ENCODE data around the gene GGPS1. TPM values are rescaled to one million over a fixed set of nuclear protein-coding genes. Genes with fewer than 3 reads are reported as not detected.
"Not testable (repeated sequence)": the region's sequence is repeated elsewhere in the genome, so short reads cannot be mapped to it uniquely, and the experiment has no call there.

GGPS1 gene
- total and polyA plus RNA-seq, 11 donors = 16.4 to 40.2 (median 29.7) TPM

- ATAC-seq = no peak
- Histone ChIP-seq H3K27ac (no peak overlapping the region), H3K4me1 (peaks cover 0 to 18% (median 6%) of the 10 kb centered on the region in 12 donors), H3K9me3 (no peaks in the 10 kb centered on the region), H3K4me3 (no peak overlapping the region), H3K27me3 (no peaks in the 10 kb centered on the region), H3K36me3 (peaks cover 0 to 13% (median 0%) of the 10 kb centered on the region in 9 donors)
- intact Hi-C loops (cut with DNase I) = loop anchor here in 3 of 10 donors (5.0 kb wide), 2 partner anchors 38 to 43 kb away; partner anchors contain the start of genes ARID4B (in 2 of the 3) and GGPS1 (in 2 of the 3)
- WGBS, 4 donors = 86 to 94% (median 92%) methylated on average over 5 of the region's 5 CpGs
- DNase-seq = no peak
- no peak for TF ChIP-seq POLR2A (IDR thresholded peaks at IDR 0.05)
- TF ChIP-seq, protein P1, sequence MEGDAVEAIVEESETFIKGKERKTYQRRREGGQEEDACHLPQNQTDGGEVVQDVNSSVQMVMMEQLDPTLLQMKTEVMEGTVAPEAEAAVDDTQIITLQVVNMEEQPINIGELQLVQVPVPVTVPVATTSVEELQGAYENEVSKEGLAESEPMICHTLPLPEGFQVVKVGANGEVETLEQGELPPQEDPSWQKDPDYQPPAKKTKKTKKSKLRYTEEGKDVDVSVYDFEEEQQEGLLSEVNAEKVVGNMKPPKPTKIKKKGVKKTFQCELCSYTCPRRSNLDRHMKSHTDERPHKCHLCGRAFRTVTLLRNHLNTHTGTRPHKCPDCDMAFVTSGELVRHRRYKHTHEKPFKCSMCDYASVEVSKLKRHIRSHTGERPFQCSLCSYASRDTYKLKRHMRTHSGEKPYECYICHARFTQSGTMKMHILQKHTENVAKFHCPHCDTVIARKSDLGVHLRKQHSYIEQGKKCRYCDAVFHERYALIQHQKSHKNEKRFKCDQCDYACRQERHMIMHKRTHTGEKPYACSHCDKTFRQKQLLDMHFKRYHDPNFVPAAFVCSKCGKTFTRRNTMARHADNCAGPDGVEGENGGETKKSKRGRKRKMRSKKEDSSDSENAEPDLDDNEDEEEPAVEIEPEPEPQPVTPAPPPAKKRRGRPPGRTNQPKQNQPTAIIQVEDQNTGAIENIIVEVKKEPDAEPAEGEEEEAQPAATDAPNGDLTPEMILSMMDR (IDR thresholded peaks at IDR 0.05) = no peak
These were observed 41.4 kb downstream of the GGPS1 start for GRCh38 chr1:235369802-235370201.

- H3K9me3 ChIP-seq = no peaks in the 10 kb centered on the region
- 93 to 99% (median 98%) methylated on average over 6 of the region's 6 CpGs for WGBS, 4 donors
- H3K27me3 ChIP-seq = no peaks in the 10 kb centered on the region
- intact Hi-C loops (cut with DNase I) = no loop called here
- H3K4me1 ChIP-seq = no peaks in the 10 kb centered on the region
- H3K4me3 ChIP-seq = no peak overlapping the region
- DNase-seq = no peak
- TF ChIP-seq, protein P1 (IDR thresholded peaks at IDR 0.05) = no peak
- TF ChIP-seq POLR2A (IDR thresholded peaks at IDR 0.05) = no peak
- no peak overlapping the region for H3K27ac ChIP-seq
- ATAC-seq = no peak
- H3K36me3 ChIP-seq = peaks cover 0 to 46% (median 17%) of the 10 kb centered on the region in 9 donors
These were observed 47.7 kb downstream of the GGPS1 start for GRCh38 chr1:235375919-235376605.

- 70 to 81% (median 77%) methylated on average over 11 of the region's 11 CpGs for WGBS, 4 donors
These were observed 49.9 kb downstream of the GGPS1 start for GRCh38 chr1:235378134-235378735.

DNA sequence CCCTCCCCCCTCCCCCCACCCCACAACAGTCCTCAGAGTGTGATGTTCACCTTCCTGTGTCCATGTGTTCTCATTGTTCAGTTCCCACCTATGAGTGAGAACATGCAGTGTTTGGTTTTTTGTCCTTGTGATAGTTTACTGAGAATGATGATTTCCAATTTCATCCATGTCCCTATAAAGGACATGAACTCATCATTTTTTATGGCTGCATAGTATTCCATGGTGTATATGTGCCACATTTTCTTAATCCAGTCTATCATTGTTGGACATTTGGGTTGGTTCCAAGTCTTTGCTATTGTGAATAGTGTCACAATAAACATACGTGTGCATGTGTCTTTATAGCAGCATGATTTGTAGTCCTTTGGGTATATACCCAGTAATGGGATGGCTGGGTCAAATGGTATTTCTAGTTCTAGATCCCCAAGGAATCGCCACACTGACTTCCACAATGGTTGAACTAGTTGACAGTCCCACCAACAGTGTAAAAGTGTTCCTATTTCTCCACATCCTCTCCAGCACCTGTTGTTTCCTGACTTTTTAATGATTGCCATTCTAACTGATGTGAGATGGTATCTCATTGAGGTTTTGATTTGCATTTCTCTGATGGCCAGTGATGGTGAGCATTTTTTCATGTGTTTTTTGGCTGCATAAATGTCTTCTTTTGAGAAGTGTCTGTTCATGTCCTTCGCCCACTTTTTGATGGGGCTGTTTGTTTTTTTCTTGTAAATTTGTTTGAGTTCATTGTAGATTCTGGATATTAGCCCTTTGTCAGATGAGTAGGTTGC is 53.8 kb downstream of the GGPS1 start:
- H3K27me3 ChIP-seq; H3K4me3 ChIP-seq; H3K9me3 ChIP-seq; DNase-seq; ATAC-seq; H3K4me1 ChIP-seq; H3K27ac ChIP-seq; intact Hi-C loops (cut with DNase I): not testable (repeated sequence)
- WGBS, 4 donors = no CpG with 5 or more reads among the region's 3 CpGs
- peaks cover 0 to 34% (median 20%) of the 10 kb centered on the region in 9 donors for H3K36me3 ChIP-seq

More at GRCh38 chr1:235378134-235378735, 49.9 kb downstream of the GGPS1 start:
- H3K9me3 ChIP-seq; H3K27me3 ChIP-seq; intact Hi-C loops (cut with DNase I); H3K4me3 ChIP-seq; DNase-seq; ATAC-seq; H3K27ac ChIP-seq; H3K4me1 ChIP-seq: not testable (repeated sequence)
- peaks cover 0 to 49% (median 20%) of the 10 kb centered on the region in 9 donors for H3K36me3 ChIP-seq

DNA sequence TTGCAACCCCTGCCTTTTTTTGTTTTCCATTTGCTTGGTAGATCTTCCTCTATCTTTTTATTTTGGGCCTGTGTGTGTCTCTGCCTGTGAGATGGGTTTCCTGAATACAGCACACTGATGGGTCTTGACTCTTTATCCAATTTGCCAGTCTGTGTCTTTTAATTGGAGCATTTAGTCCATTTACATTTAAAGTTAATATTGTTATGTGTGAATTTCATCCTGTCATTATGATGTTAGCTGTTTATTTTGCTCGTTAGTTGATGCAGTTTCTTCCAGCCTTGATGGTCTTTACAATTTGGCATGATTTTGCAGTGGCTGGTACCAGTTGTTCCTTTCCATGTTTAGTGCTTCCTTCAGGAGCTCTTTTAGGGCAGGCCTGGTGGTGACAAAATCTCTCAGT is 57.3 kb downstream of the GGPS1 start:
- DNase-seq; H3K27me3 ChIP-seq; ATAC-seq; H3K27ac ChIP-seq; H3K4me3 ChIP-seq; intact Hi-C loops (cut with DNase I); H3K4me1 ChIP-seq: not testable (repeated sequence)
- Histone ChIP-seq H3K9me3 (peaks cover 0 to 13% (median 0%) of the 10 kb centered on the region in 12 donors), H3K36me3 (peaks cover 0 to 11% (median 8%) of the 10 kb centered on the region in 9 donors)
- 96 to 100% (median 99%) methylated on average over 1 of the region's 1 CpG for WGBS, 4 donors

Measured in heart left ventricle (tissue), 16 donors.